DMS 273 (cell line): ENCODE results near the gene TESMIN.

Experiments used
- DNase-seq: peaks from one replicate; lab custom pipeline; 2025; ENCODE audit not compliant: unreplicated experiment; lab: John Stamatoyannopoulos, UW

The TESMIN gene, protein sequence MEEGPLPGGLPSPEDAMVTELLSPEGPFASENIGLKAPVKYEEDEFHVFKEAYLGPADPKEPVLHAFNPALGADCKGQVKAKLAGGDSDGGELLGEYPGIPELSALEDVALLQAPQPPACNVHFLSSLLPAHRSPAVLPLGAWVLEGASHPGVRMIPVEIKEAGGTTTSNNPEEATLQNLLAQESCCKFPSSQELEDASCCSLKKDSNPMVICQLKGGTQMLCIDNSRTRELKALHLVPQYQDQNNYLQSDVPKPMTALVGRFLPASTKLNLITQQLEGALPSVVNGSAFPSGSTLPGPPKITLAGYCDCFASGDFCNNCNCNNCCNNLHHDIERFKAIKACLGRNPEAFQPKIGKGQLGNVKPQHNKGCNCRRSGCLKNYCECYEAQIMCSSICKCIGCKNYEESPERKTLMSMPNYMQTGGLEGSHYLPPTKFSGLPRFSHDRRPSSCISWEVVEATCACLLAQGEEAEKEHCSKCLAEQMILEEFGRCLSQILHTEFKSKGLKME

DNA sequence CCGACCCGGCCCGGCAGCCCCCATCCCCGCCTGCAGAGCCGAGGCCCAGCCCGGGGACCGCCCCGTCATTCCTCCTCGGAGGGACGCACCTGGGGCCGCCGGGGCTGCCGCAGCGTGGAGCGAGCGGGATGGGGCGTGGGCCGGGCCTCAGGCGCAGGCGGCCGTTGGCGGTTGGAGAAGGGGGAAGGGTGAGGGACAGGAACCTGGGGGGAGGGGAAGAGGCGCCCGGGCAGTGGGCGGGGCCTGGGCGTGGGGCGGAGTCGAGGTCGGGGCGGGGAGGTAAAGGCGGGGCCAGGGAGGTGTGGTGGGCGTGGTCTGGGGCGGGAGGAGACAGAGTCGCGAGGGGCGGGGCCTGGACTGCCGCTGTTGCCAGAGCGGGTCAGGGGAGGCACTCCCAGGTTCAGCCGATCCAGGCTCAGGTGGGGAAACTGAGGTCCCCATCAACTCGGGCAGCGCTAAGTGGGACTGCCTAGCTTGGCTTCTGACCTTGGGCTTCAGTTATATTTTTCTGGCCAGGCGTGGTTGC lies at the start of gene TESMIN:
TESMIN (minus strand) TSS at position 190 of the 526 bp plus-strand sequence. CDS start 860 bp downstream, outside the sequence.
- DNase-seq: peak; percentile 82

DNA sequence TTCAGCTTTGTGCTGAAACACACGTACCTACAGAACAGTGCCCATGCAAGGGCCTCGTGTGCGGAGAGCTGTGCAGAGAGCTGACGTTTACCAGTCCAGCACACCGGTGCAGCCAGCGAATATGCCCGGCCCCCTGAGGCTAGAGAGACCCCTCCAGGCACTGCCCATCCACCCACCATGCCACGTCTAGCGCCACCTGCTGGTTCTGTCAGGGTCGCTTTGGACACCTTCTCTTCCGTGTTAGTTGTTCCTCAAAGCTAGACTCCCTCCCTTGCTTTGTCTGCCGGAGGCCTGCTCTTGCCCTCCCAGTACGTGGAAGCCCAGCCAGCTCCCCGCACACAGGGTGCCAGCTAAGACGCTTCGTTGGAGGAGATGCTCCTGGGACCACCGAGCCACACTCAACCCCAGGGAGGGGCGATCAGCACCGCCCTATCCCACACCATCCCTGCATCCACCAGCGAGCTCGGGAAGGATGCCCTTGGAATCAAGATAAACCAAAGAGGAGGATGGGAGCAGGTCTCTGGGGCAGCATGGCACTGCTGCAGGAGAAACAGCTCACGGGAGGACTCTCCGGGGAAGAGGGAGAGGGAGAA lies 47.0 kb upstream of the TESMIN start:
- peak; percentile 43 for DNase-seq

DNA sequence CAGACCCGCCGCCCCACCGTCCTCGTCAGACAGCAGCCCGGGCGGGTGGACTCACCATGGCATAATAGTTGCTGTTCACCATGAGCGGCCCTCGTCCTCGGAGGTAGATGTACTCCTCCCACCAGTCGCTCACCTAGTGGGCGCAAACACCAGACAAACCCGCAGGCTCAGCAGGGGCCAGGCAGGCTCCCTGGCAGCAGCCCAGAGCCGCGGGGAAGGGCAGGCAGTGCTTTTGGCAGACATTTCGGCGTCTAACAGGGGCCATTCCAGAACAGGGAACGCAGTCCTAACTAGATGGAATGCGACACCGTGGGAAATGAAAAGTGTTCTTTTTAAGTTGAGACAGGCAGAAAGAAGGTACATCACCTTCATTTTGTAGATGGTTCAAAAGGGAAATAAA lies 45.5 kb upstream of the TESMIN start:
- DNase-seq: no peak

DNA sequence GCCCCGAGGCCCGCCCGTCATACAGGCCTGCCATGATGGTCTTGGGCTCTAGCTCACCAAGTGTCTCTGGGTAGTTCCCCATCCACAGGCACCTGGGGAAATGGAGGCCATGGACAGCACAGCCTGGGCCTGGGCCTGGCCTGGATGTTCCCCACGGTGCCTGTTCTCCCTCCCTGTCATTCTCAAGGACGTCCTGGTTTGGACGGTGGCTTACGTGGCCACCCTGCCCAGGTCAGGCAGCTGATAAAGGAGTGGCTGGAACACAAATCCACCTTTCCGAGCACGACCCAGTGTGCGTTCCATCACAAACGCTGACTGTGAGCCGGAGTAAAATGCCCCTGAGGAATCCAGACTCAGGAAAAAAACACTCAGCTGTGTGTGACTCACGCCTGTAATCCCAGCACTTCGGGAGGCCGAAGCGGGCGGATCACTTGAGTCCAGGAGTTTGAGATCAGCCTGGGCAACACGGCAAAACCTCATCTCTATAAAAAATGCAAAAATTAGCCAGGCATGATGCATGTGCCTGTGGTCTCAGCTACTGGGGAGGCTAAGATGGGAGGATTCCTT lies 41.2 kb upstream of the TESMIN start:
- no peak for DNase-seq

DNA sequence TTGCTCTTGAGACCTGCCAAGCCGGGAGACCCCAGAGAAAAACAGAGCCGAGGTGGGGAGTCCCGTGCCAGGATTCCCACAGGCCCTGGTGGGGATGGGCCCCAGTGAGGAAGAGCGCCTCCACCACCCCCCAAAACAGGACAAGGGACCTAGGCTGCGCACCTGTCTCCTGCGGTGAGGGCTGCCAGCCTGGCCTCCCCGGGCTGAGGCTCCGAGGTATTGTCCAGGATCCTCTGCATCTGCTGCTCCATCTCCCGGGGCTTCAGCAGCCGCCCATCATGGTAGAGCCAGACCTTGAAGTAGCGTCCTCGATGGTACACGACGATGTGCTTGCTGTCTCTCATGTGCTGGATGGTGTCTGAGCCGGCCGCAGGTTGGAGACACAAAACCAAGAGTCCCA lies 33.3 kb upstream of the TESMIN start:
- DNase-seq: no peak

DNA sequence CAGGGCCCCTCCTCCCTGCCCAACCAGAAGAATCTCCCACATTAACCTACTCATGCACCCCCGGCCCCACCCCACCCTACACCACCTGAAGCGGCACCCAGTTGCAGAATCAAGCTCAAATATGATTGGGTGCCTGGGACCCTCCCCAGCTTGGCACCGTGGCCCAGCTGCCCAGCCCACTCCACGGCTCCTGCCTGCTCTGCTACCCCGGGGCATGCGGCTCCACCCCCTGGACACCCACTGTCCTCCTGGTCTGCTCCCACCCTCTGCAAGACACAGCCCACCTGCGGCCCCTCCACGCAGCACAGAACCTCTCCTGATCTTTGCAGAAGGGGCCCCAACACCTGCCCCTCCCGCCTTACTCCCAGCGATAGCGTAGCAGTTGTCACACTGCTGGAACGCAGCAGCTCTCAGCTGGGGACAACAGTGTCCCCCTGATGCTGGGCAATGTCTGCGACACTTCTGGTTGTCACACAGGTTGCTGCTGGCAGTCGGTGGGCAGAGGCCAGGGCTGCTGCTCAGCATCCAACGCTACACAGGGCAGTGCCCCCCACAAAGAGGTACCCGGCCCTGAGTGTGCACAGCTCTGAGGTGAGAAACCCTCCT lies 32.0 kb upstream of the TESMIN start:
- DNase-seq: no peak

DNA sequence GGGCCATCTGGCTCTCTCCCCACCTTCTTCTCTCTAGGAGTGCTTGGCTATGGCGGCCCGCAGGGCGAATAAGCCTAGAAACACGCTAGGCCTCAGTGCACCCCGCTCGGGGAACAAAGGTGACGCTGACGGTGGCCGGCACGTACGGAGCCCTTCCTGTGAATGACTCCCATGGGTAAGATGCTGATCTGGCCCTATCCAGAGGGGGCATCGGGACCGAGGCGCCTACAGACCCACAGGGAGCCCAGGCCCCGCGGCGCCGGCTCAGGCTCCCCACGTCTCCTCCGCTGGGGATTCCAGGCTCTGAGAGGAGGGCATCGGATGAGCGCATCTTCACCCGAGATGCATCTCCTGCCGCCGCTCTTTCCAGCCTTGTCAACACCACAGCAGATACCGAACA lies 31.4 kb upstream of the TESMIN start:
- no peak for DNase-seq

DNA sequence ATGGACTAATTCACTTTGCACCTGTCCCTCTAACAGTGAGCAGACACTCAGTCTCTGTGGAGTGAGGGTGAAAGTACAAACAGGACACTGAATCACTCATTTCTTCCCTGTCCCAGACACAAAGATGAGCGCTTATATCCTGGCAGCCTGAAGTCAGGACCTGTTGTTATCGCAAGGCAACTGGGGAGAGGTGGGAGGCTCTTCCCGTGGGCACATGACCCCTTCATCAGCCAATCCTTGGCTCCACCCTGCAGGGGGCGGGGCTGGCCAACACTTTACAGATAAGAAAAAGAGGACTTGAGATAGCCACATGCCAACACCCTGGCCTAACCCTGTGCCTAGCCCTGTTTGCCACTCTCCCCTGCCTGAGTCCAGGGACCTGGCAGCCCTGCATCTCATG lies 29.5 kb upstream of the TESMIN start:
- peak; percentile 14 for DNase-seq

DNA sequence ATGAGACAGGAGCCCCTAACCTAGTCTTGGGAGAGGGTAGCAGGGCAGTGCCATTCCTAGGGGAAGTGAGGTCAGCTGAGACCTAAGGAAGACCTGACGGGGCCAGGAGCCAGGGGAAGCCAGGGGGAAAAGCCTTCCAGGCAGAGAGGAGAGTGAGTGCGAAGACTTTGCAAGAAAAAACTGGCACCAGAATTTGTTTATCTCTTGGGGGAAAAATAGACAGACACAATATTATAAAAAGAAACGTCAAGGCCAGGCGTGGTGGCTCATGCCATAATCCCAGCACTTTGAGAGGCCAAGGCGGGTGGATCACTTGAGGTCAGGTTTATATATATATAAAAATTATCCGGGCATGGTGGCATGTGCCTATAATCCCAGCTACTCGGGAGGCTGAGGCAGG lies 26.9 kb upstream of the TESMIN start:
- DNase-seq: no peak

DNA sequence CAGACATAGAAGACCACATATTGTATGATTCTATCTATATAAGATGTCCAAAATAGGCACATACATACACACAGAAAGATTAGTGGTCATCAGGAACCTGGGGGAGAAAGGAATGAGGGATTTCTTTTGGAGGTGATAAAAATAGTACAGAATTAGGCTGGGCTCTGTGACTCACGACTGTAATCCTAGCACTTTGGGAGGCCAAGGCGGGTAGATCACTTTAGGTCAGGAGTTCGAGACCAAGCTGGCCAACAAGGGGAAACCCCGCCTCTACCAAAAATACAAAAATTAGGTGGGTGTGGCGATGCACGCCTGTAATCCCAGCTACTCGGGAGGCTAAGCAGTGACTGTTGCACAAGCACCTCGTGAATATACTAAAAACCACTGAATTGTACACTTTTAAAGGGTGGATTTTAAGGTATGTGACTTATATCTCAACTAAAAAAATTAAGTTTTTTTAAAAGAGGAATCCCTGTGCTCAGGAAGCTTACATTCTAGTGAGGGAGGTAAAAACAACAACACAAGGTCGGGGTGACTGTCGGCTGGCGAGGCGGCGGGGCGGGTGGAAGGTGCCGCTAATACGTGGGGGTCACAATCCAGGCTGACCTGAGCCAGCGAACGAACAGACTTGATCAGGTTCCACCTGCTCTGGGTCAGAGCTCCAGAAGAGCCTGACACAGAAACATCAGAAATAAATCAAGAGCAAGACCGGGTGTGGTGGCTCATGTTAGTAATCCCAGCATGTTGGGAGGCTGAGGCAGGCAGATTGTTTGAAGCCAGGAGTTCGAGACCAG lies 25.3 kb upstream of the TESMIN start:
- no peak for DNase-seq

DNA sequence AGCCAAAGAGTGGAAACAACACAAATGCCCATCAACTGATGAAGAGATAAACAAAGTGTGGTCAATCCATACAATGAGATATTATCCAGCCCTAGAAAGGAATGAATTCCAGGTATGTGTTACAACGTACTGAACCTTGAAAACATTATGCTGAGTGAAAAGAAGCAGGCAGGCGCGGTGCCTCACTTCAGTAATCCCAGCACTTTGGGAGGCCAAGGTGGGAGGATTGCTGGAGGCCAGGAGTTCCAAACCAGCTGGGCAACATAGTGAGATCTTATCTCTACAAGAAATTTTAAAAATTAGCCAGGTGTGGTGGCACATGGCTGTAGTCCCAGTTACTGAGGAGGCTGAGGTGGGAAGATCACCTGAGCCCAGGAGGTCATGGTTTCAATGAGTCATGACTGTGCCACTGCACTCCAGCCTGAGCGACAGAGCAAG lies 24.6 kb upstream of the TESMIN start:
- no peak for DNase-seq

DNA sequence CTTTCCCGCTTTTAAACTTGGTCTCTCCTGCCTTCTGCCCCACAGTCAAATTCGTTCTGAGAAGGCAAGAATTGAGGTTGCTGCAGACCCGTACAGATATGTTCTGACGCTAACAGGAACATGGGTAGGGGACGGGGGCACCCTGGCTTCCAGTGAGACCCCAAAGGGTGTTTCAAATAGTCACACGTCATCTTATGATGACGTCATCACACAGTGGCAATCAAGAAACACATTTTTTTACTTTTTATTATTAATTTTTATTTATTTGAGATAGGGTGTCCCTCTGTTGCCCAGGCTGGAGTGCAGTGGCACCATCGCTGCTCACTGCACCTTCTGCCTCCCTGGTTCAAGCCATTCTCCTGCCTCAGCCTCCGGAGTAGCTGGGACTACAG lies 22.9 kb upstream of the TESMIN start:
- DNase-seq: no peak

DNA sequence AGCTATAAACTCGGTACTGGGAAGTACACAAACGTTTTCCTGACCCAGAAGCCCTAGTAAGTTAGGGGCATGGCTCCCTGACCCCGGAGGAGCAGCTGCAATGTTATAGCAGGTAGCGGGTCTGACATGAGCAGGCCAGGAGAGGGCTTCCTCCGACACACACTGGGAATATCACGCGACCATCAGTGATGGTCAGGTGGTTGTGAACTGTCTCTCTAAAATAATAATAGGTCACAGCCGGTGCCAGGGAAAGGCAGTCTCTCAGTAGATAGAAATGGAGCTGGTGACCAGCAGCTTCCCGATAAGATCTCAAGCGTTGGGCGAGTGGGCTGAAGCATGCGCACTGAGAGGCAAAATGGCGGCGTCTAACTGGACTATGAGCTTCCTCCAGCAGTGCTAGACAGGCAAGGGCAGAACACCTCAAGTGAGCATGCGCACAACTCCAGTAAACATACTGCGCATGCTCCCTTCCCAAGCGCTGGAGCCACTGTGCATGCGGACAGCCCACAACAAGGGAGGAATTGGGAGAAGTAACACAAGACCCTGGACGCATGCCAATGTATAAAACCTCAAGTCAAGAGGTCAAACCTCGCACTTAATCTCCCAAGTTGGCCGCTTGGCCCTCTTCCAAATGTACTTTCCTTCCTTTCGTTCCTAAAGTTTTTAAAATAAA lies 22.3 kb upstream of the TESMIN start:
- DNase-seq: no peak

DNA sequence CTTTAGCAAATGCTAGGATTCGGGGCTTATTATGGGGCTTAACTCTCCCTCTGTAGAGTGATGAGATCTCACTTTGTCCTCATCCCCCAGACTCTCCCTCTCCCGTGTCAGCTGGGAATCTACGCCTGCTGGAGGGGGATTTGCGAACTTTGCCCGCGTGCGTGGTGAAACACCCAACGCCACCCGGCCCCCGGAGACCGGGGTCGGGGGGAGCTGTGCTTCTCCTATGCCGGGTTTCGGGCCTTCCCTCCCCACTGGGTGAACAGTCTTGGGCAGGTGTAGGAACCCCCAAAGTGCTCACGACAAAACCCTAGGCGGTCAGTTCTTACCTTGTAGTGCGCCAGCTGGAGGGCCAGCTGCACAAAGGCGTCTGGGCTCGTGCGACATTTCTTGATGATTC lies 21.6 kb upstream of the TESMIN start:
- no peak for DNase-seq

DNA sequence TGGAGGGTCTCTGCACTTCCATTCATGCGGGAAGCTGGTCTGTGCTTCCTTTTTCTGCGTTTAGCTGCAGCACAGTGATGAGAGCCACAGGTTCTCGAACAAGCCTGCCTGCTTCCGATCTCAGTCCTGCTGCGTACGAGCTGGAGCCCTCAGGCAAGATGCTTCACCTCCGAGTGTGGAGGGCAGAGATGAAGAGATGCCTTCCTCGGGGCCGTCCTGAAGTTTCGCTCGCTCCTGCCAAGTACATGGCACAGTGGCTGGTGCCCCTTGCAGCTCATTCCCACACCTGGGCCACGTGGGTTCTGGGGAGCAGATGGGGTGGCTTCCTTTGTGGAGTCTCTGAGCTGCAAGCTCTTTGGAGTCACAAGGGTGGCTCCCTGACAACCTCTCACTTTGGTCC lies 19.5 kb upstream of the TESMIN start:
- DNase-seq: no peak

DNA sequence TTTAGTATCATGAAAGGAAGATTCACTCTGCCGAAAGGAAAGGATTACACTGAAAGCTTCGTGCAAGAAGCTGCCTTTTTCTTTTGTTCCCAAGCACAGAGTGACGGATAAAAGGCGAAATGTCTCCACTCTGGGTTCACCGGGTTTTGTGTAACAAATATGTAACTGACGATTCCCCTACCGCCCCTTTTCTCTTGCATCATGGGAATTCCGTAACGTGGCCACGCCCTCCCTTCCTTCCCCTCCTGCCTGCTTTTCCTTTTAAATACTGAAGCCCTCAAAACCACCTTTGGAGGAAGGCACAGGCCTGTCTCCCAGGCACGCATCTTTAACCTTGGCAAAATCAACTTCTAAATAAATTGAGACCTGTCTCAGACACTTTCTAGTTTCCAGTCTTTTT lies 16.4 kb upstream of the TESMIN start:
- no peak for DNase-seq

DNA sequence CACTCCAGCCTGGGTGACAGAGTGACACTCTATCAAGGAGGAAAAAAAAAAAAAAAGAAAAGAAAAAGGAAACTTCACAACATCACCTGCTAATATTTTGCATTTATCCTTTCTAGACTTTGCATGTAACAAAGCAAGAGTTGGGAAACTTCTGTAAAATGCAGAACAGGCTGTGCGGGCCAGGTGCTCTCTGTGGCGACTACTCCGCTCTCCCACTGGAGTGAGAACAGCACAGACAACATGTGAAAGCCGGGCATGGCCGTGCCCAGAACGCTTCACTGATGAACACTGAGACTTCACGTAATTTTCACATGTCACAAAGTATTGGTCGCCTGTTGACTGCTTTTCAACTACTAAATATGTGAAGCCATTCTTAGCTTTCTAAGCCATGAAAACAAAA lies 15.5 kb upstream of the TESMIN start:
- DNase-seq: no peak

DNA sequence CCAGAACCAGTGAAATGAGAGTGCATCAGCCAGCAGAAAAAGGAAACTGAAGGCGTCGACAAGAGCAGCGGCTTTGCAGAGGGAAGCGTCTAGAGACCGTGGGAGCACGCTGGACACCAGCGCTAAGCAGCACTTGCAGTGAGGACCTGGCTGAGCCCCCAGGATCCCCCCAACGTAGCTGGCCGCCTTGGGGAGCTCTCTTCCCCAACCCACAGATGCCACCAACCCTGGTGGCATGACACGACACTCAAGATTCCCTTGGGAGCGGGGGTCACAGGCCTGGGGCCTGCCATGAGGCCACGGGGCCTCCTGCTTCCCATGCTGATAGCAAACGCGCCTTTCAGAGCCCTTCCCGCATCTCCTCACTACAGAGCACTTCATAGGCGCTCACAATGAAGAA lies 13.4 kb upstream of the TESMIN start:
- DNase-seq: no peak

DNA sequence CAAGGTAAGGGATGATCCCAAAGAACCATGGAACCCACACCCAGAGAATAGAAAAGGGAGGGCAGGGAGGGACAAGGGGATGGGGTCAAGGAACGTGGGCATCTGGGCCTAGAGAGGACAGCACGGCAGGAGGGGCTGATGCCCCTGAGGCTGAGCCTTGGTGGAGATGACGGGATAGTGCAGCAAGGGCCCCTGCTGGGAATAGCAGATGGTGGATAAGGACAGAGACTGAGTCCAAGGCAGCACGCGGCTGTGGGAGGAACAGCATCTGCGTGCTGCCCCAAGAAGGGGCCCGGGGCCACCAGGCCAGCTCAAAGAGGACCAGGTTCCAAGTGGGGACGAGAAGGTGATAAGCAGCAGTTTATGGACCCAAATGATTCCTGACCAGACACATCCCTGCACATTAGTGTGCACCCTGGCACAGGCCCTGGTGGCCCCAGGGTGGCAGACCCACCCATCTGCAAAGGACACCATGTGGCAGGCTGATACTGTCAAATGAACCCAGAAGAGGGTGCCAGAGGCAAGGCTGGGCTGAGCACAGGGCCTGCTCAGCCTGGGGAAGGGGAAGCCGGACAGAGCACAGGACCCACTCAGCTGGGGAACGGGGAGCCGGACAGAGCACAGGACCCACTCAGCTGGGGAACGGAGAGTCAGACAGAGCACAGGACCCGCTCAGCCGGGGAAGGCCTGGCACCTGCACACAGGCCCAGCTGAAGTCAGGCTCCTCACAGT lies 12.8 kb upstream of the TESMIN start:
- DNase-seq: peak; percentile 14
